GM06990 (cell line): ENCODE results near the gene DOCK1.

Experiments
- DNase-seq: peaks from one replicate; pipeline ENCODE4 v3.0.0-alpha.2; 2011; ENCODE audit not compliant: insufficient read length; ENCODE audit errors: extremely low read depth
- H3K27me3 ChIP-seq: replicated peaks from 2 replicates; pipeline ENCODE4 v1.6.0; 2011; ENCODE audit warnings: low read length; ENCODE audit not compliant: control insufficient read depth, insufficient read depth
- H3K36me3 ChIP-seq: 2 replicates; pipeline ENCODE4 v1.5.1; 2011; ENCODE audit warnings: low read length; ENCODE audit not compliant: control insufficient read depth, insufficient read depth
- H3K4me3 ChIP-seq: replicated peaks from 2 replicates; pipeline ENCODE4 v1.5.1; 2011; ENCODE audit warnings: low read depth, mild to moderate bottlenecking, control low read depth, low read length
- TF ChIP-seq, protein P1 (sequence below): IDR thresholded peaks from 2 replicates; pipeline ENCODE4 v1.5.1; 2011; ENCODE audit warnings: low read length, control low read depth, mild to moderate bottlenecking, inconsistent platforms; ENCODE audit not compliant: insufficient read depth, poor library complexity, severe bottlenecking

Gene DOCK1

DNA sequence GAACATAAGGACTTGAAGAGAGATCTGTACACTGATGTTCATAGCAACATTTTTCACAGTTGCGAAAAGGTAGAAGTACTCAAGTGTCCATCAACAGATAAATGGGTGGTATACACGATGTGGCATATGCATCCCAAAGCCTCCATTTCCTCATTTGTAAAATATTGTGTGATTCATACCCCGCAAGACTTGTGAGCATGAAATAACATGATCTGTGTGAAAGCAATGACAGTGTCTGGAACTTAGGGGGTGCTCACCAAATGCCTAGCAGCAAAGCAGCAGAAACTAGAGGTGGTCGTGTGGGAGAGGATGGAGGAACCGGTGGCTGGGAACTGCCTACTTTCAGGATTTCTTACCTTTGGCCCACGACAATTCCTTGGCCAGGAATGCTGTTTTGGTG is 426.5 kb downstream of the DOCK1 start:
- TF ChIP-seq, protein P1, sequence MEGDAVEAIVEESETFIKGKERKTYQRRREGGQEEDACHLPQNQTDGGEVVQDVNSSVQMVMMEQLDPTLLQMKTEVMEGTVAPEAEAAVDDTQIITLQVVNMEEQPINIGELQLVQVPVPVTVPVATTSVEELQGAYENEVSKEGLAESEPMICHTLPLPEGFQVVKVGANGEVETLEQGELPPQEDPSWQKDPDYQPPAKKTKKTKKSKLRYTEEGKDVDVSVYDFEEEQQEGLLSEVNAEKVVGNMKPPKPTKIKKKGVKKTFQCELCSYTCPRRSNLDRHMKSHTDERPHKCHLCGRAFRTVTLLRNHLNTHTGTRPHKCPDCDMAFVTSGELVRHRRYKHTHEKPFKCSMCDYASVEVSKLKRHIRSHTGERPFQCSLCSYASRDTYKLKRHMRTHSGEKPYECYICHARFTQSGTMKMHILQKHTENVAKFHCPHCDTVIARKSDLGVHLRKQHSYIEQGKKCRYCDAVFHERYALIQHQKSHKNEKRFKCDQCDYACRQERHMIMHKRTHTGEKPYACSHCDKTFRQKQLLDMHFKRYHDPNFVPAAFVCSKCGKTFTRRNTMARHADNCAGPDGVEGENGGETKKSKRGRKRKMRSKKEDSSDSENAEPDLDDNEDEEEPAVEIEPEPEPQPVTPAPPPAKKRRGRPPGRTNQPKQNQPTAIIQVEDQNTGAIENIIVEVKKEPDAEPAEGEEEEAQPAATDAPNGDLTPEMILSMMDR = no peak
- no peak overlapping the region for H3K4me3 ChIP-seq
- H3K27me3 ChIP-seq = no peaks in the 10 kb centered on the region
- no peaks in the 10 kb centered on the region for H3K36me3 ChIP-seq
- no peak for DNase-seq

DNA sequence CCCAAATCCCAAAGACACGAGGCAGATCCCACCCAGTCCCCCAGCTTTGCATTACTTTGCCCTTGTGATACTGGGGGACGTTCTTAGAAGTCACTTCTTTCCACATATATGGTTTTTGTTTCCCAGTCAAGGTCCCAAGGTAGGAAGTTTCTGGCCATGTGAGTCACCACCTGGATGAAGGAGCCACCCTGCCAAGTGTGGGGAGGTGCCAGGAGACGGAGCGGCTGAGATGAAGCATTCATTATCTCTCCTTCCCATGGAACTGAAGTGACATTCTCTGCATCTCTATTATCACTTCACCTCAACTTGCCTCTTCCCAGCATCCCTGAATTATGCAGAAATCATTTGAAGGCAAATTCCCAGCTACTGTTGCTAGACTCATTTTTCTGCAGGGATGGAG is 427.4 kb downstream of the DOCK1 start:
- no peaks in the 10 kb centered on the region for H3K27me3 ChIP-seq
- H3K36me3 ChIP-seq = no peaks in the 10 kb centered on the region
- TF ChIP-seq, protein P1 = no peak
- no peak for DNase-seq
- no peak overlapping the region for H3K4me3 ChIP-seq

DNA sequence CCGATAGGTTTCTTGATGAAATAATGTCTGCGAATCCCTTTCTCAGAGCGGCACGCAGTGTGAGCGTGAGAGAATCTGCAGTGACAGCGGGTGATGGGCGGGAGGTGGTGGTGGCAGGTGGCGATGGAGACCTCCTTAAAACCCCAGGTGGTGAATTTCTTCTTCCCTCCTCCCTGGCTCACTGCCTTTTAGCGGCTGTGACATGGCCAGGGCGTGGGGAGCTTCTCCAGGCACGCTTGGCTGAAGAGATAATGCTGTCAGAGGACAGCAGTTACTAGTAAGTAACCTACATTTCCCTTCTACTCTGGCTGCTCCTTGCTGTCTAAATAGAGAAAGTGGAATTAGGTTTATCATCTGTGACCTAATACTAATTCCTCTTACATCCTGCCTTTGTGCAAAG is 432.6 kb downstream of the DOCK1 start:
- H3K36me3 ChIP-seq = no peaks in the 10 kb centered on the region
- TF ChIP-seq, protein P1 = no peak
- H3K4me3 ChIP-seq = no peak overlapping the region
- DNase-seq = no peak
- H3K27me3 ChIP-seq = no peaks in the 10 kb centered on the region

DNA sequence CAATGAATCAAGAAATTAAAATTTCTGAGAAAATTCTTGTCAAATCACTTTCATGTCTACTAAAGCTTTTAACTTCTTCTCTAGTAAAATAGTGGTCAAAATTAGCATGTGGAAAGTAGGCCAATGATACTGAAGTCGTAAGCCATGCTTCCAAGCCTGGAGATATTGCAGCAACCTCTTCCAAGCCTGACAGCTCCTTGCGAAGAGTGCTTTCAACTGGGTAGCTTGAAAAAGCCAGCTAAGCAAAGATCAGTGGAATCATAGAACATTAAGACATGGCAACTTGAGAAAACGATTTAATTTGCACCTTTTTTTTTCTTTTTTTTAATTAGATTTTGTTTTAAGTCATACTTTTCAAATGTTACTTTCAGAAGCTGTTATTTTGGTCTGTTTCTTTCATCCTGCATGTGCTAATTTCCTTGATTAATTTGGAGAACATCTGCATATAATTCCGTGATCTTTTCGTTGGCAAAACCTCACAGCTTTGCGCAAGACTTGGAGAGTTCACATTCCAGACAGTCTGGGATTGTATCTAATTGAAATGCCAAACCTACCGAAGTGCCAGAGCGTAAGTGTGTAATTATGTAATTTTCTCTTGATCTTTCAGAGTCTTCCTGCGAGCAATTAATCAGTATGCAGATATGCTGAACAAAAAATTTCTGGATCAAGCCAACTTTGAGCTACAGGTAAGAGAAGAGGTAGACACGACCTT is 433.3 kb downstream of the DOCK1 start:
- TF ChIP-seq, protein P1 = no peak
- H3K36me3 ChIP-seq = no peaks in the 10 kb centered on the region
- DNase-seq = no peak
- no peaks in the 10 kb centered on the region for H3K27me3 ChIP-seq
- H3K4me3 ChIP-seq = no peak overlapping the region

DNA sequence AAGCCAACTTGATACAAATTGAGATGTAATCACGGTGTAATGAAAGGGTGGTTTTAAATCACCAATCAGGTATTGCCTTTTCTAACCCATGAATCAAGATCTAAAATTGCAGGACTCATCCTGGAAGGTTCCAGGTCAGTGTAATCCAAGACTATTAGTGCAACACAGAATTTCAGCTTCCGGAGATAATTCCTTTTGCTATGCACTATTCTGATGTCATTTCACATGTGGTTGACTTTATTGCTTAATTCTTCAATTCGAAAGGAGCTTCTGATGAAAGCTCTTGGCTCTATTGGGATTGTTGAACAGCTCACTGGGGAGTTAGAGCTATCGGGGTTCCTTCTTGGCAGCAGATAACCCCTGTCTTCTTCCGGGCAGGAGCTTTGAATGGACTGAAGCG is 438.6 kb downstream of the DOCK1 start:
- no peak for DNase-seq
- TF ChIP-seq, protein P1 = no peak
- no peak overlapping the region for H3K4me3 ChIP-seq
- H3K36me3 ChIP-seq = no peaks in the 10 kb centered on the region
- no peaks in the 10 kb centered on the region for H3K27me3 ChIP-seq

DNA sequence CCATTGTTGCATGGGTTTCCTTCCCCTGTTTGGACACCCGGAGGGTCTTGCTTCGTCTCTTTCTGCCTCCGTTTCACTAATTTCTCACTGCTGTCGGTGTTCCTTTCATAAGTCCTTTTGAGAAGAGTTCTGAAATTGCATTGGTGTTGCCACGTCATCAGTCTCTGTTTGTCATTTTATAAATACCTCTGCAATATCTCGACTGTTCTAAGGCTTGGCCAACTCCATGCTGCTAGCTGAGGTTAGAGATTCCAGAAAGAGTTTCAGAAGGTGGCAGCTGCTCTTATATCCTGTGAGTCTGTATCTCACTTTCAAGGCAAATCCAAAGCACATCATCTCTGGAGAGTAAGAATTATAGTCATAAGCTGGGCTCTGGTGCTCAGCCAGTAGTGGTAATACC is 439.1 kb downstream of the DOCK1 start:
- no peaks in the 10 kb centered on the region for H3K36me3 ChIP-seq
- no peak overlapping the region for H3K4me3 ChIP-seq
- no peak for DNase-seq
- TF ChIP-seq, protein P1 = no peak
- H3K27me3 ChIP-seq = no peaks in the 10 kb centered on the region
